NT2/D1 (cell line): Measurements from ENCODE around the gene HPS1.

ENCODE experiments used
- DNase-seq: peaks from one replicate; pipeline ENCODE4 v3.0.0-alpha.2; 2011; ENCODE audit warnings: low read depth, low spot score
- H3K27me3 ChIP-seq: 2 replicates; pipeline ENCODE4 v1.6.0; 2011; ENCODE audit warnings: mild to moderate bottlenecking; ENCODE audit not compliant: insufficient read length, insufficient read depth
- H3K36me3 ChIP-seq: 2 replicates; pipeline ENCODE4 v1.6.1; 2011; ENCODE audit warnings: mild to moderate bottlenecking, low read length, mixed read lengths; ENCODE audit not compliant: insufficient read depth, insufficient read length
- H3K4me1 ChIP-seq: 2 replicates; pipeline ENCODE4 v1.5.1; 2011; ENCODE audit not compliant: insufficient read depth, insufficient read length
- H3K4me3 ChIP-seq: 2 replicates; pipeline ENCODE4 v1.5.1; 2011; ENCODE audit warnings: low read depth; ENCODE audit not compliant: insufficient read length
- H3K9ac ChIP-seq: 2 replicates; pipeline ENCODE4 v1.6.0; 2011; ENCODE audit warnings: low read depth; ENCODE audit not compliant: insufficient read length
- H3K9me3 ChIP-seq: 2 replicates; pipeline ENCODE4 v1.5.1; 2011; ENCODE audit warnings: mild to moderate bottlenecking, low read length; ENCODE audit not compliant: insufficient read depth
- SUZ12 ChIP-seq: IDR thresholded peaks from 2 replicates; pipeline ENCODE4 v1.6.1; 2011; ENCODE audit not compliant: insufficient read length, insufficient read depth; ENCODE audit errors: extremely low read depth
- YY1 ChIP-seq: IDR thresholded peaks from 2 replicates; pipeline ENCODE4 v1.6.1; 2011; ENCODE audit not compliant: insufficient read length, insufficient read depth
- ZNF274 ChIP-seq: IDR thresholded peaks from 2 replicates; pipeline ENCODE4 v1.6.1; 2011; ENCODE audit warnings: mild to moderate bottlenecking, low read depth, low read length

The HPS1 gene

DNA sequence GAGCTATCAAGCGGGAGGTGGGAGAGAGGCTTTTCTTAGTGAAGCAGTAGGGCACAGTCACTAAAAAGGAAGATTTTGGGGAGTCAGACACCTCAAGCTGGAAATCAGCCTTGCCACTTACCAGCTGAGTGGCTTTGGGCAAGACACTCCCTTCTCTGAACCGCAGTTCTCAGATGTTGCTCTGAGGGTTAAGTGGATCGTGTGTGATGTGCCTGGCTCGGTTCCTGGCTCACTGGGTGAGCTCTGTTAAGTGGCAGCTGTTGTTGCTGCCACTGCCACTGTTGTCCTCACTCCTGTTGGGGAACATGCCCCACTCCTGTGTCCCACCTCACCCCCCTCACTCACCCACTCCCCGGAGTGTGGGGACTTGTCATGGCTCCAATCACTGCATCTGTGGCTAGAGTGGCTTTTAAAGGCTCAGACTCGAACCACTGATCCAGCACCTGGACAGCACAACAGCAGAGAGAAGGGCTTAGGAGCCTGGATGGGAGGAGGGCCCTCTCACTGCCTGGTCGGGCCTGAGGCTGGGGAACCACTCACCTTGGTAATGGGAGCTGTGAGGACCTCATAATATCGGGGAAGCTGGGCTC is 51.8 kb downstream of the HPS1 start:
- no peaks in the 10 kb centered on the region for H3K27me3 ChIP-seq
- H3K9ac ChIP-seq = no peak overlapping the region
- H3K9me3 ChIP-seq = no peaks in the 10 kb centered on the region
- H3K4me3 ChIP-seq = no peak overlapping the region
- DNase-seq = no peak
- TF ChIP-seq ZNF274 = no peak
- TF ChIP-seq SUZ12 = no peak
- TF ChIP-seq YY1 = no peak
- H3K4me1 ChIP-seq = no peaks in the 10 kb centered on the region
- H3K36me3 ChIP-seq = peaks cover 46% of the 10 kb centered on the region

DNA sequence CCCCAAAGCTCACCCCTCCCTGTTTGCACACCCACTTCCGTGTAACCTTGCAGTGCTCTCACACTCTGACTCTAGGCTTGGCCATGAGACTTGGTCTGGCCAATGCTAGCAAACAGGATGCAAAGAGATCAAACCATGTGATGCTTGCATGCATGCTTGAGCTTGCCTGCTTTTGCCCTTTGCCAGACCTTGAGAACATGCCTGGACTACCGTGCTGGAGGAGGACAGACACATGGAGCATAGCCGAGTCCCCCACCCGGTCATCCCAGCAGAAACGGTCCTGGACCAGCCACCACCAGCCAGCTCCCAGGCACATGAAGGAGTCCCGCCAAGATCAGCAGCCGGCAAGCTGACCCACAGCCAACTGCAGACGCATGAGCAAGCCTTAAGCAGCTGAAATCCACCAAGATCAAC is 55.1 kb downstream of the HPS1 start:
- H3K9me3 ChIP-seq = no peaks in the 10 kb centered on the region
- H3K36me3 ChIP-seq = peaks cover 36% of the 10 kb centered on the region
- H3K9ac ChIP-seq = no peak overlapping the region
- TF ChIP-seq YY1 (no peak), ZNF274 (no peak), SUZ12 (no peak)
- no peak overlapping the region for H3K4me3 ChIP-seq
- DNase-seq = no peak
- H3K27me3 ChIP-seq = no peaks in the 10 kb centered on the region
- H3K4me1 ChIP-seq = no peaks in the 10 kb centered on the region

DNA sequence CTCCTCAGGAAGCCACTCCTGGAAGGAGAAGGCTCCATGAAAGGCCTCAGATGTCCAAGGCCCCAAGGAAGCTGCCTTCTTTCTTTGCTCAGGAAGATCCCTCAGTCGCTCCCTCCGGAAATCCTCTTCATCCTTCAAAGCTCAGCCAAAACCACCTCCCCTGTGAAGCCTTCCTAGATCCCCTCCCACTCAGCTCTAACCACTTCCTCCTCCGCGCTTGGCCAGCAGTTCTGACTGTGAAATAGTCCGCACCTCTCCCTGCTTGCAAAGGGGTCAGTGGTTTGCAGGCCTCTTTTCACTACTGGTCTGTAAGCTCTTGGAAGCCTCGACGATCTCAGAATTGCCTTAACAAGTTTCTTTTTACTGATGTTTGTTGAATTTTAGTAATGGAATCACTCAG is 55.7 kb downstream of the HPS1 start:
- peaks cover 34% of the 10 kb centered on the region for H3K36me3 ChIP-seq
- no peaks in the 10 kb centered on the region for H3K4me1 ChIP-seq
- TF ChIP-seq ZNF274 (no peak), SUZ12 (no peak), YY1 (no peak)
- no peak overlapping the region for H3K9ac ChIP-seq
- no peaks in the 10 kb centered on the region for H3K9me3 ChIP-seq
- no peaks in the 10 kb centered on the region for H3K27me3 ChIP-seq
- no peak for DNase-seq
- H3K4me3 ChIP-seq = no peak overlapping the region

DNA sequence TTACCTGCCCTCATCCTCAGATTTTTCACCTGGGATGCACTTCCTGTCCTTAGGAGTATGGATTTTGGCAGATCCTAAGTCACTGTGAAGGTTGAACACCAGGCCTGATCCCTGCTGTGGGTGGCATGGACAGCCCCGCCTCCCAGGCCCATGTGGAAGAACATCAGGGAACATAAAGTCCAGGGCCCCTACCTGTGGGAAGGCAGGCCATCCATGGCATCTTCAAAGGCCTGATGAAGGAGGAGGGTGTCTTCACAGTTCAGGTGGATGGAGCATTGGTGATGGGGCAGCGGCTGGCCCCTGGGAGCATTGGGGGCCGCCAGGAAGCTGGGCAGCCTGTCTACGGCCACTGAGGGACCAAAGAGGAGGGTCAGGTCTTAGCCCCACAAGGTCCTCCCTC is 56.3 kb downstream of the HPS1 start:
- no peak overlapping the region for H3K4me3 ChIP-seq
- H3K36me3 ChIP-seq = peaks cover 30% of the 10 kb centered on the region
- no peak for TF ChIP-seq SUZ12
- TF ChIP-seq YY1 = no peak
- no peak for TF ChIP-seq ZNF274
- H3K9ac ChIP-seq = no peak overlapping the region
- H3K27me3 ChIP-seq = no peaks in the 10 kb centered on the region
- H3K4me1 ChIP-seq = no peaks in the 10 kb centered on the region
- no peaks in the 10 kb centered on the region for H3K9me3 ChIP-seq
- no peak for DNase-seq

DNA sequence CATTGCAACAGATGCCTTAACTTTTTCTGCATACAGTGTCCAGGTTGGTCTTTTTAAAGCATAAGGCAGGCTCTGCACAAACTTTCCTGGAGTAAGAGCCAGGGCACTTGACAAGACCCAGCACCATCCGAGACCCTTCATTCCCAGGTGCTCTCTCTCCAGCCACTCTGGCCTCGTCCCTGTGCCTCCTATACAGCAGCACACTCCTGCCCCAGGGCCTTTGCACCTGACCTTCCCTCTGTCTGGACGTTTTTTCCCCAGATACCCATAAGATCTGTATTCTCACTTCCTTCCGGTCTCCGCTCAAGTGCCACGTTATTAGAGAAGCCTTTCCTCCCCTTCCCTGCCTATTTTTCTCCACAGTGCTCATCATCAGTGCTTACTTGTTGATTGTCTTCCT is 57.3 kb downstream of the HPS1 start:
- Histone ChIP-seq H3K27me3 (no peaks in the 10 kb centered on the region), H3K9me3 (no peaks in the 10 kb centered on the region), H3K36me3 (peaks cover 26% of the 10 kb centered on the region), H3K9ac (no peak overlapping the region), H3K4me1 (no peaks in the 10 kb centered on the region), H3K4me3 (no peak overlapping the region)
- no peak for TF ChIP-seq YY1
- TF ChIP-seq ZNF274 = no peak
- TF ChIP-seq SUZ12 = no peak
- DNase-seq = no peak

DNA sequence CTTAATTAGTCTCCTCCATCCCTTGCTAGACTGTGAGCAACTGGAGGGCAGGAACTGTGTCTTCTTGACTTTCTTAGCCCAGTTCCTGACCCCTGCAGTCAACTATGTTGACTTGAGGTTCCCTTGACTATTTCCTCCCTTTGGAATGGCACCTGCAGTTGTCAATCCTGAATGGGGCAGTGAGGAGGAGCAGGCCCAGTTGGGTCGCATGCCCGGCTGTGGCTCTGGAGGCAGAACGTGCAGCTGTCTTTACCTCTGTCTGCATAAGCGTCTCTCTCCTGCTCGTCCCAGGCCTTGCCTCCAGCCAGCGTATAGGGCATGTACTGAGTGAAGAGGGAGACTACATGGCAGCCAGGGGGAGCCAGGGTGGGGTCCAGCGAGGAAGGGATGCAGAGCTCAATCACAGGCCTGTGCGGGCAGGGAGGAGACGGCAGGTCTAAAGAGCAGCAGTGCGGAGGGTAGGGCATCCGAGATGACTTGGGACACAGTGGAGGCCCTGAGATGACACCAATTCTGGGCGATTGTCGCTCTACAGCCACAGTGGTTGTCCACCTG is 58.6 kb downstream of the HPS1 start:
- Histone ChIP-seq H3K4me1 (no peaks in the 10 kb centered on the region), H3K9ac (no peak overlapping the region), H3K4me3 (no peak overlapping the region), H3K36me3 (peaks cover 22% of the 10 kb centered on the region), H3K27me3 (no peaks in the 10 kb centered on the region), H3K9me3 (no peaks in the 10 kb centered on the region)
- no peak for DNase-seq
- TF ChIP-seq SUZ12 = no peak
- TF ChIP-seq ZNF274 = no peak
- no peak for TF ChIP-seq YY1

DNA sequence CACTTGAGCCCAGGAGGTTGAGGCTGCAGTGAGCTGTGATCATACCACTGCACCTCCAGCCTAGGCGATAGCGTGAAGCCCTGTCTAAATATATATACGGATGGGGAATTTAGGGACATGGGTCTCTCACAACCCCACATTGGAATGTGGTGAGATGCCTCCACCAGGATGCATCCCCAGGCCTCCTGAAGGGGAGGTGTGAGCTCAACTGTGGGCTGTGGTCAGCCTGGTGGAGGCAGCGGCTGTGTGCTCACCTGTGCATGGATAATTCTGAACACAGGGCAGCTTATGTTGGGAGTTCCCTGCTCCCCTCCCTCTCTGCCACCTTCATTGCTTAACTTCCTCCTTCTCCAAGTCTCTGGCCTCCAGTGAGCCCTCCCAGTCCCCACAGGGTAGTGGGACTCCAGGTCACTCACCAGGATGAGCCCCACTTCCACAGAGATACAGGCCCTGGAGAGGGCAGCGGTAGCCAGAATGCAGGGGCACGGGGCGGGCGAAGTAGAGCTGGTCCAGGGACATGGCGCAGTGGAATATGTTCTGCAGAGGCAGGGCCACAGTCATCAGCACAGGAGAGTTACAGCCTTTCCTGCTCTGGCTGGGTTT is 62.1 kb downstream of the HPS1 start:
- H3K9ac ChIP-seq = no peak overlapping the region
- H3K9me3 ChIP-seq = no peaks in the 10 kb centered on the region
- H3K27me3 ChIP-seq = no peaks in the 10 kb centered on the region
- H3K4me3 ChIP-seq = no peak overlapping the region
- no peak for TF ChIP-seq YY1
- TF ChIP-seq ZNF274 = no peak
- no peak for TF ChIP-seq SUZ12
- H3K36me3 ChIP-seq = peaks cover 8% of the 10 kb centered on the region
- peaks cover 4% of the 10 kb centered on the region for H3K4me1 ChIP-seq
- no peak for DNase-seq
